ENCODE results near the gene TRAPPC3.

TRAPPC3 gene

GRCh38 chr1:36151134-36151844, 2.0 kb upstream of the TRAPPC3 start:
- H3K4me3 ChIP-seq (ENCODE audit: low read length) = no peak overlapping the region; the same call in 1 of the 2 replicates
- no peak for TF ChIP-seq ZNF274 (IDR thresholded peaks at IDR 0.05; ENCODE audit: low read depth, low read length)

GRCh38 chr1:36150296-36151133, 1.2 kb upstream of the TRAPPC3 start:
- H3K4me3 ChIP-seq (ENCODE audit: low read length) = no peak overlapping the region; the same call in 1 of the 2 replicates
- TF ChIP-seq ZNF274 (IDR thresholded peaks at IDR 0.05; ENCODE audit: low read depth, low read length) = no peak

GRCh38 chr1:36149973-36150295, 648 bp upstream of the TRAPPC3 start:
- TF ChIP-seq ZNF274 (IDR thresholded peaks at IDR 0.05; ENCODE audit: low read depth, low read length) = no peak
- peak overlapping the region; percentile 18; the same call in 1 of the 2 replicates for H3K4me3 ChIP-seq (ENCODE audit: low read length)

- peak overlapping the region; percentile 78 for H3K4me3 ChIP-seq (ENCODE audit: low read length)
- TF ChIP-seq ZNF274 (IDR thresholded peaks at IDR 0.05; ENCODE audit: low read depth, low read length) = no peak
These were observed 457 bp downstream of the TRAPPC3 start for GRCh38 chr1:36148821-36149236.

GRCh38 chr1:36144413-36144812, 4.9 kb downstream of the TRAPPC3 start:
- no peak for TF ChIP-seq ZNF274 (IDR thresholded peaks at IDR 0.05; ENCODE audit: low read depth, low read length)
- H3K4me3 ChIP-seq (ENCODE audit: low read length) = no peak overlapping the region

GRCh38 chr1:36143424-36143823, 5.9 kb downstream of the TRAPPC3 start:
- TF ChIP-seq ZNF274 (IDR thresholded peaks at IDR 0.05; ENCODE audit: low read depth, low read length) = no peak
- H3K4me3 ChIP-seq (ENCODE audit: low read length) = no peak overlapping the region

GRCh38 chr1:36142121-36142520, 7.2 kb downstream of the TRAPPC3 start:
- no peak for TF ChIP-seq ZNF274 (IDR thresholded peaks at IDR 0.05; ENCODE audit: low read depth, low read length)

GRCh38 chr1:36139521-36139920, 9.8 kb downstream of the TRAPPC3 start:
- TF ChIP-seq ZNF274 (IDR thresholded peaks at IDR 0.05; ENCODE audit: low read depth, low read length) = no peak

More at GRCh38 chr1:36142121-36142520, 7.2 kb downstream of the TRAPPC3 start:
- no peak overlapping the region for H3K4me3 ChIP-seq (ENCODE audit: low read length)

GRCh38 chr1:36137776-36138175, 11.5 kb downstream of the TRAPPC3 start:
- no peak overlapping the region for H3K4me3 ChIP-seq (ENCODE audit: low read length)
- TF ChIP-seq ZNF274 (IDR thresholded peaks at IDR 0.05; ENCODE audit: low read depth, low read length) = no peak

More at GRCh38 chr1:36139521-36139920, 9.8 kb downstream of the TRAPPC3 start:
- no peak overlapping the region for H3K4me3 ChIP-seq (ENCODE audit: low read length)

GRCh38 chr1:36137226-36137625, 12.1 kb downstream of the TRAPPC3 start:
- no peak for TF ChIP-seq ZNF274 (IDR thresholded peaks at IDR 0.05; ENCODE audit: low read depth, low read length)
- H3K4me3 ChIP-seq (ENCODE audit: low read length) = no peak overlapping the region

- TF ChIP-seq ZNF274 (IDR thresholded peaks at IDR 0.05; ENCODE audit: low read depth, low read length) = no peak
- H3K4me3 ChIP-seq (ENCODE audit: low read length) = no peak overlapping the region
These were observed 12.8 kb downstream of the TRAPPC3 start for GRCh38 chr1:36136535-36136934.

- no peak for TF ChIP-seq ZNF274 (IDR thresholded peaks at IDR 0.05; ENCODE audit: low read depth, low read length)
- no peak overlapping the region for H3K4me3 ChIP-seq (ENCODE audit: low read length)
These were observed 13.5 kb downstream of the TRAPPC3 start for GRCh38 chr1:36135796-36136195.

GRCh38 chr1:36135330-36135667, 14.0 kb downstream of the TRAPPC3 start:
- no peak for TF ChIP-seq ZNF274 (IDR thresholded peaks at IDR 0.05; ENCODE audit: low read depth, low read length)
- H3K4me3 ChIP-seq (ENCODE audit: low read length) = no peak overlapping the region

- no peak overlapping the region for H3K4me3 ChIP-seq (ENCODE audit: low read length)
- TF ChIP-seq ZNF274 (IDR thresholded peaks at IDR 0.05; ENCODE audit: low read depth, low read length) = no peak
These were observed 14.6 kb downstream of the TRAPPC3 start for GRCh38 chr1:36134505-36135329.
